ENCODE results near the gene RIC1.
"Not testable (repeated sequence)": the region's sequence is repeated elsewhere in the genome, so short reads cannot be mapped to it uniquely, and the experiment has no call there.

Gene RIC1

GRCh38 chr9:5667391-5667790 is 38.5 kb downstream of the RIC1 start:
- DNase-seq (ENCODE audit: low read depth in 2 of 2), result no peak

DNA sequence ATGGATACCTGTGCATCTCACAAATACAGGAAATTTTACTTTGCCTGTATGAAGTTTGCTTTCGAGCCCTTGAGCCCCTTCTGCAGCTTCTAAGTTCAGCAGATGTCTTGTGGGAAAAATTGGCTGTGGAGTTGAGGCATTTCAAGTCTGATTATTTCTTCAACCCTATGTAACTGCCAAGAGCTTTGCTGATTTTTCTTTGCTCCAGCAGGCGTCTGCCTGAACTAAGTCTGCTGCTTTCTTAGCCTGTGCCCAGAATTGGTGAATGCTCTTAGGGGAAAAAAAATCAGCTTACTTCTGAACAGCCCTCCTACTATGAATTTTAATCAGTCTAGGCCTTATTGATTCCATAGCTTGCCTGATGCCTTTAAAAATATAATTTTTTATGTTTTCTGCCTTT is 41.2 kb downstream of the RIC1 start:
- DNase-seq (ENCODE audit: low read depth in 2 of 2), result no peak

- no peak for DNase-seq (ENCODE audit: low read depth in 2 of 2)
These were observed 42.9 kb downstream of the RIC1 start for GRCh38 chr9:5671711-5672353.

- not testable (repeated sequence) for DNase-seq (ENCODE audit: low read depth in 2 of 2)
These were observed 46.1 kb downstream of the RIC1 start for GRCh38 chr9:5675046-5675445.

- not testable (repeated sequence) for DNase-seq (ENCODE audit: low read depth in 2 of 2)
These were observed 54.7 kb downstream of the RIC1 start for GRCh38 chr9:5683591-5683990.

DNA sequence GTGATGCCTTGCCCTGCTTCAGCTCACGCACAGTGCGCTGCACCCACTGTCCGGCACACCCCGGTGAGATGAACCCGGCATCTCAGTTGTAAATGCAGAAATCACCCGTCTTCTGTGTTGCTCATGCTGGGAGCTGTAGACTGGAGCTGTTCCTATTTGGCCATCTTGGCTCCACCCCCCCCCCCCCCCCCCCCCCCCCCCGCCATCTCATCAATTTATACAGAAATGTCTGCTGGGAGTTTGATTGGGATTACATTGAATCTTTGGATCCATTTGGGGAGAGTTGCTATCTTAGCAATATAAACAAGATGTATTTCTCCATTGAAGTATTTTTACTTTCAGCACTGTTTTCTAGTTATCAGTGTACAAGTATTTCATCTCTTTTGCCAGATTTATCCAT is 55.2 kb downstream of the RIC1 start:
- DNase-seq (ENCODE audit: low read depth in 2 of 2), result no peak

GRCh38 chr9:5688109-5688508 is 59.2 kb downstream of the RIC1 start:
- no peak for DNase-seq (ENCODE audit: low read depth in 2 of 2)

GRCh38 chr9:5690278-5690677 is 61.4 kb downstream of the RIC1 start:
- DNase-seq (ENCODE audit: low read depth in 2 of 2), result no peak

DNA sequence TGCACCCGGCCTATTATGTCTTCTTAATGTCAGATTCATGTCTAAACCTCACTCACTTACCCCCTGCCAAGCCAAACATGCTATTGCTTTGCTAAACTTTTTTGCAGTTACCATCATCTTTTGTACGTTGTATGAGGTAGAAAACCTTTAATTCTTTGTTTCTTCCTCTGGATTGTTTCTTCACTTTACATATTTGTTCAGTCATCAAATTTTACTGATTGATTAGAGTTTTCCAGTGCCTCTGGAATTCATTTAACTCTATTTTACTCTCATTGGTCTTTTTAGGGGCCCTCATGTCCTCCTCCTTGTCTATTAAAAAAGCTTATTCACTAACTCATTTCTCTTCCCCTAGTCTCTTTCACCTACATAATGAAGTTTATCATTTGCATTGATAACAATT is 67.0 kb downstream of the RIC1 start:
- no peak for DNase-seq (ENCODE audit: low read depth in 2 of 2)

DNA sequence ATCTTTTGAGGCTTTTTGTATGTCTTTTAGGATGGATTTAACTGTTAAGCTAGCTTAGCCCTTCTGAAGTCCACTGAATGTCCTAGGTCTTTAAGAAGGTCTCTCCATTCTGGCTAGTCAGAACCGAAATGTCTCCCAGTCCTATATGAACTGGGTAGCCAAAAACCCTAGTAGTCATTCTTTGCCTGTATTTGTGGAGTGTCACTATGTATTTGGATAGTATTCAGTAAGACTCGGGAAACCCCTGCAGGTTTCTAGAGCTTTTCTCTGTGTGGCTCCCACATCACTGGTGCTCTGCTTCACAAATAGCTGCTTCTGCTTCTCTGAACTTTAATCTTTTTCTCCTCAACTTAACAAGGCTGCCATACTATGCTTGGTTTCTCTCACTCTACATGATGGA is 68.0 kb downstream of the RIC1 start:
- no peak for DNase-seq (ENCODE audit: low read depth in 2 of 2)

GRCh38 chr9:5698004-5698403 is 69.1 kb downstream of the RIC1 start:
- no peak for DNase-seq (ENCODE audit: low read depth in 2 of 2)

DNA sequence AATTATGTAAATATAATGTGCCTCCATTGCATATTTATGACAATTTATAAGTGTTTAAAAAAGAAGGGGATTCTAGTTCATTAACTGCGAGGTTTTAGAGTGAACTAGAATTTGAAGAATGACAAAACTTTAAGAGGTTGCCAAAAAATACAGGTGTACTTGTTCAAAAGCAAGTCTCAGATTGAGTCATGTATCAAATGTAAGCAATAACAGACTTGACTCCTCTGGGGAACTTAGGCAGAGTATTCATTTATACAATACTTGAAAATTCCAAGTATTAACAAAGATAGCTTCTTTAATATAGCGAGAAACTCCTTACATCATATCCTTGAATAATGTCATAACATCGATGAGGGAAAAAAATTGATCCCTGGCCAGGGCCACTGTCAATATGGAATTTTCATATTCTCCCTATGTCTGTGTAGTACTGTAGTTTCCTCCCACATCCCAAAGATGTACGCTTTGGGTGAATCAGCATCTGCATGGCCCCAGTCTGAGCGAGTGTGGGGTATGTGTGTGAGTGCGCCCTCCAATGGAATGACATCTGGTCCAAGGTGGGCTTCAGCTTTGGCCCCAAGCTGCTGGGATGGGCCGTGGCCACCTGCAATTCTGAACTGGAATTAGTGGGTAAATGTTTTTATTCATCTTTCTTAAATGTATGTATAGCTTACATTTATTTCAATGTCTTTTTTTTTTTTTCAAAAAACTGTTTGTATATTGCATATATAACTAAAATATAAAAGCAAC is 70.1 kb downstream of the RIC1 start:
- DNase-seq (ENCODE audit: low read depth in 2 of 2), result no peak

GRCh38 chr9:5708414-5708813 is 79.5 kb downstream of the RIC1 start:
- DNase-seq (ENCODE audit: low read depth in 2 of 2), result no peak

DNA sequence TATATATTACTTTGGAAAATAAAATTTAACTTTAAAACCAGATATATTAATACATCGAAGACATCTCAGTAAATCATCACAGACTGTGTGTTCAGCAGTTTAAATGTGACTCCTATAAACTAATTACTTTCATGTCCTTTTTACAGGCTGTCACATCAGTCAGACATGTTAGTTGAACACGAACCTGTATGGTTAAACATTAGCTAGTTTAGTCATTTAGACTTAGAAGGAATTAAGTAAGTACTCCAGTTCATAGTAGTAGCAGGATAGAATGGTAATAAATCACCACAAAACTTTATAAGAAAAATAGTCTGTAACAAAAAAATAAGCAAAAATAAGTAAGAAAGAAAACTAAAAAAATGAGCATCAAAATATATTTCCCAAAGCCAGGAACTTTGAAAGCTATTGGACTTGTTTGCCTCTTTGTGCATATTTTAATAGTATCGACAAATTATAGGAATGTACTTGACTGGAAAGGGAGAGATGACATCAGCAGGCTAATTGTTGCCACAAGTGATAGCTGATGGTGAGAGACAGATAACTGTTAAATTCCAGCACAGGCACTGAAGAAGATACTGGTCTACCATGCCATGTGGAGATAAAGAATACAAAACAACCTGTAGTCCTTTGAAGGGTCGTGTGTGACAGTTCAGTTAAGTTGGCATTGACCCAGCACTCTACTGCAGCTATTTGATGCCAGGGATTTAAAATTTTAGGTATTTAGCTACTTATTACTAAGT is 83.9 kb downstream of the RIC1 start:
- DNase-seq (ENCODE audit: low read depth in 2 of 2), result no peak

- no peak for DNase-seq (ENCODE audit: low read depth in 2 of 2)
These were observed 85.8 kb downstream of the RIC1 start for GRCh38 chr9:5714501-5715401.

- DNase-seq (ENCODE audit: low read depth in 2 of 2), result no peak
These were observed 86.7 kb downstream of the RIC1 start for GRCh38 chr9:5715548-5716127.

- DNase-seq (ENCODE audit: low read depth in 2 of 2), result not testable (repeated sequence)
These were observed 88.5 kb downstream of the RIC1 start for GRCh38 chr9:5717434-5717833.

GRCh38 chr9:5718296-5719032 is 89.6 kb downstream of the RIC1 start:
- no peak for DNase-seq (ENCODE audit: low read depth in 2 of 2)

- DNase-seq (ENCODE audit: low read depth in 2 of 2), result no peak
These were observed 90.4 kb downstream of the RIC1 start for GRCh38 chr9:5719100-5719926.

- DNase-seq (ENCODE audit: low read depth in 2 of 2), result no peak
These were observed 91.2 kb downstream of the RIC1 start for GRCh38 chr9:5720151-5720550.

Data from stimulated activated CD8-positive, alpha-beta memory T cell treated with anti-CD3 and anti-CD28 coated beads, Interleukin-2, amount 100 ng/mL, for 48 hours (primary cell).